ENCODE data around the gene HOXC13.

HOXC13 gene

GRCh38 chr12:53966385-53967133 lies 27.9 kb downstream of the HOXC13 start:
- Histone ChIP-seq H3K36me3 (ENCODE audit: control insufficient read depth, insufficient read depth, low read length) (no peaks in the 10 kb centered on the region), H3K9me3 (ENCODE audit: control insufficient read depth, low read length) (no peaks in the 10 kb centered on the region), H3K27ac (ENCODE audit: low read depth, low read length, severe bottlenecking) (no peak overlapping the region), H3K4me3 (ENCODE audit: extremely low read depth, insufficient read depth, low read length, poor library complexity, severe bottlenecking) (no peak overlapping the region), H3K4me1 (ENCODE audit: control insufficient read depth, insufficient read depth, low read length, poor library complexity, severe bottlenecking) (no peaks in the 10 kb centered on the region)
- 3 to 4% methylated on average over 30 to 31 of the region's 36 CpGs for WGBS, 2 experiments (ENCODE audit: insufficient coverage in 2 of 2)

GRCh38 chr12:53967421-53967925 lies 28.8 kb downstream of the HOXC13 start:
- Histone ChIP-seq H3K27ac (ENCODE audit: low read depth, low read length, severe bottlenecking) (no peak overlapping the region), H3K36me3 (ENCODE audit: control insufficient read depth, insufficient read depth, low read length) (no peaks in the 10 kb centered on the region), H3K9me3 (ENCODE audit: control insufficient read depth, low read length) (no peaks in the 10 kb centered on the region), H3K4me3 (ENCODE audit: extremely low read depth, insufficient read depth, low read length, poor library complexity, severe bottlenecking) (no peak overlapping the region), H3K4me1 (ENCODE audit: control insufficient read depth, insufficient read depth, low read length, poor library complexity, severe bottlenecking) (no peaks in the 10 kb centered on the region)
- 9 to 19% methylated on average over 4 of the region's 5 CpGs for WGBS, 2 experiments (ENCODE audit: insufficient coverage in 2 of 2)

DNA sequence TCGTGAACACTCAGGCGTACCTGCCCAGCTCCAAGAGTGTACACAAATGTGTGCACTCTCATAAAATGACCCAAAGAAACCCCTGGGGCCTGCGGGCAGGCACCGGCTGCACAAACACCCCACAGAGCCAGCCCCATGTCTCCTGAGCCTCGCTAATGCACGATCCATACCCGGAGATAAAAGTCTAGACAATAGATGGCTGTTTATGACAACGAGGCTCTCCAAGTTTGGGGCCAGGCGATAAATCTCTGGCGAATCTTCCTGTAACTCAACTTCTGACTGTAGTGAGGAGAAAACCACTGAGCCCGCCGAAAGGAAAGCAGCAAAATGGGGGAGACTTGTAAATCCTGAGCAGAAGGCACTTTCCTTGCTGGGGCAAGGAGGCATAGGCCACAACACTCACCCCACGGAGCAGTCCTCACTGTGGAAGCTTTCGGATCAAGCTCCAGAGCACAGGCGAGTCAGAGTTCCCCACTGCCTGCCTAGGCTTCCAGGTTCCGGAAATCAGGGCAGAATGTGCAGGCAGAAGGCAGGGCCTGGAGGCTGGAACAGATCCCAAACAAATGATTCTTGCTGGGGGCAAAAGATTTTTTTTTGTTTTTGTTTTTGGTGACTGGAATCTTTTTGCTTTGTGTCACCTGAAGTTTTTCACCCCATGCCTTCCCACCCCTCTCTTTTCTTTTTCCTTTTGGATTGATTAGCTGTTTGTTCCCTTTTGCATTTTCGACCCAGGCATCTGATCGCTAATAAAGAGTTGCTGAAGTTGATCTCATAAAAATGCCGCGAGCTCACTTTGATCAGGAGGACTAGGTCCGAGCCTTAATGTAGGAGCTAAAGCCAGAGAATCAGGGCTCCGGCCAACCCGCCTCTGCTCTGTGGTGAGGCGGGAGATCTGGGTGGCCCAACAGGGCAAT lies 29.8 kb downstream of the HOXC13 start:
- H3K4me3 ChIP-seq (ENCODE audit: extremely low read depth, insufficient read depth, low read length, poor library complexity, severe bottlenecking) = no peak overlapping the region
- 20 to 23% methylated on average over 19 to 21 of the region's 24 CpGs for WGBS, 2 experiments (ENCODE audit: insufficient coverage in 2 of 2)
- no peaks in the 10 kb centered on the region for H3K4me1 ChIP-seq (ENCODE audit: control insufficient read depth, insufficient read depth, low read length, poor library complexity, severe bottlenecking)
- H3K27ac ChIP-seq (ENCODE audit: low read depth, low read length, severe bottlenecking) = no peak overlapping the region
- no peaks in the 10 kb centered on the region for H3K36me3 ChIP-seq (ENCODE audit: control insufficient read depth, insufficient read depth, low read length)
- H3K9me3 ChIP-seq (ENCODE audit: control insufficient read depth, low read length) = no peaks in the 10 kb centered on the region

- Histone ChIP-seq H3K9me3 (ENCODE audit: control insufficient read depth, low read length) (no peaks in the 10 kb centered on the region), H3K36me3 (ENCODE audit: control insufficient read depth, insufficient read depth, low read length) (no peaks in the 10 kb centered on the region), H3K4me3 (ENCODE audit: extremely low read depth, insufficient read depth, low read length, poor library complexity, severe bottlenecking) (no peak overlapping the region), H3K4me1 (ENCODE audit: control insufficient read depth, insufficient read depth, low read length, poor library complexity, severe bottlenecking) (no peaks in the 10 kb centered on the region), H3K27ac (ENCODE audit: low read depth, low read length, severe bottlenecking) (no peak overlapping the region)
- 41 to 42% methylated on average over 10 of the region's 12 CpGs for WGBS, 2 experiments (ENCODE audit: insufficient coverage in 2 of 2)
Measured at GRCh38 chr12:53969588-53970259, 31.1 kb downstream of the HOXC13 start.

DNA sequence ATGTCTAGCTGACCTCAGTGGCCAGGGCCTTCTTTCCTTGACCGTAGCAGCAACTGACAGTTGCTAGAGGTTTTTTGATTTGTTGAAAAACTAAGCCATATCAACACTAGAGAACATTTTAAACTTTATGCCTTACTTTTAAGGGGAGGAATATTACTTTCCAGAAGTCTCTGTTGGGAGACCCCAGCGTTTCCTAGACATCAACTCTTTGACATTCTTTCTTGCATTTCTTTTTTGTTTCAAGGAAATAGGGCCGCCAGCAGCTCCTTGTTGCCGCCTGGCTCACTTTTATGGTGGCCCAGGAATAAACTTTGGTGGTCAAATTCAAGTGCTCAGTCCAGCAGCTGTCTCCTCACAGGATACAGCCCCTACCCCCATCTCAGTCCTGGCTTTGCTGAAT lies 31.8 kb downstream of the HOXC13 start:
- H3K36me3 ChIP-seq (ENCODE audit: control insufficient read depth, insufficient read depth, low read length) = no peaks in the 10 kb centered on the region
- H3K27ac ChIP-seq (ENCODE audit: low read depth, low read length, severe bottlenecking) = no peak overlapping the region
- no peak overlapping the region for H3K4me3 ChIP-seq (ENCODE audit: extremely low read depth, insufficient read depth, low read length, poor library complexity, severe bottlenecking)
- peaks cover 3% of the 10 kb centered on the region for H3K4me1 ChIP-seq (ENCODE audit: control insufficient read depth, insufficient read depth, low read length, poor library complexity, severe bottlenecking)
- H3K9me3 ChIP-seq (ENCODE audit: control insufficient read depth, low read length) = no peaks in the 10 kb centered on the region
- 9 to 10% methylated on average over 2 to 3 of the region's 4 CpGs for whole genome bisulfite sequencing, 2 experiments (ENCODE audit: insufficient coverage in 2 of 2)

DNA sequence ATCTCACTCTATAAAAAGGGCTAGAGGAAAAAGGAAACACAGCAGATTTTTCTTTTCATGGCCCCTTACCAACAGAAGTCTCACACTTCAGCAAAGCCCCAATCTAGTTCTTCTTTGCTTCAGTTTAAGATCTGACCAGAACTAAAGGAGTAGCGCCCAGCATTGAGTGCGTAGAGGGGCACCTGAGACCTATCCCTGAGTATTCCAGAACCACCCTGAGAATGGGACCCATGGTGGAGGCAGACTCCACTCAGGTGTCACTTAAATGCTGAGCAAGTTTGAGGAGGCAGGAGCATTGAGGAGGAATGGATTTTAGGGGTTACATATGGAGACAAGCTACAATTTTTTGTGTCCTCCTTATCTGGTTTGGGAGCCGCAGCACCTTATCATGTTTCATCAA lies 32.5 kb downstream of the HOXC13 start:
- Histone ChIP-seq H3K27ac (ENCODE audit: low read depth, low read length, severe bottlenecking) (no peak overlapping the region), H3K9me3 (ENCODE audit: control insufficient read depth, low read length) (no peaks in the 10 kb centered on the region), H3K36me3 (ENCODE audit: control insufficient read depth, insufficient read depth, low read length) (no peaks in the 10 kb centered on the region), H3K4me1 (ENCODE audit: control insufficient read depth, insufficient read depth, low read length, poor library complexity, severe bottlenecking) (peaks cover 3% of the 10 kb centered on the region), H3K4me3 (ENCODE audit: extremely low read depth, insufficient read depth, low read length, poor library complexity, severe bottlenecking) (no peak overlapping the region)
- 60 to 75% methylated on average over 1 to 2 of the region's 3 CpGs for WGBS, 2 experiments (ENCODE audit: insufficient coverage in 2 of 2)

DNA sequence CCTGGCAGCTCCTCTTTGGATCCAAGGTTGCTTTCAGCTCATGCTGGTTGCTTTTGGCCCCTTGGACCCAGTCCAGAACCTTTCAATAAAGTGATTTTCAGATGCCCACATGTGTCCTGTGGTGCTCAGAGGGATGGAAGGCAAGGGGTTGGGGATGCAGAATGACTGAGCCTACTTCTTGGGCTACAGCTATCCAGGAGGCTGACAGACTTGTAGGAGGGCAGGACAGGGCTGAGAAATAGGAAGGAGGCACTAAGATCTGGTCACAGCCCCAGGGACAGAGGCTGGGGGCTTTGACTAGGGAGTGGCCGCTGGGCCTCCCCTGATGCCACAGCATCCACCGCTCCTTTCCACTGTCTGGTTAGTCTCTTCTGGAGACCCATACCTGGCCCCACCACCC lies 33.1 kb downstream of the HOXC13 start:
- 40 to 50% methylated on average over 1 to 2 of the region's 2 CpGs for WGBS, 2 experiments (ENCODE audit: insufficient coverage in 2 of 2)
- Histone ChIP-seq H3K4me3 (ENCODE audit: extremely low read depth, insufficient read depth, low read length, poor library complexity, severe bottlenecking) (no peak overlapping the region), H3K27ac (ENCODE audit: low read depth, low read length, severe bottlenecking) (no peak overlapping the region), H3K4me1 (ENCODE audit: control insufficient read depth, insufficient read depth, low read length, poor library complexity, severe bottlenecking) (peaks cover 3% of the 10 kb centered on the region), H3K36me3 (ENCODE audit: control insufficient read depth, insufficient read depth, low read length) (no peaks in the 10 kb centered on the region), H3K9me3 (ENCODE audit: control insufficient read depth, low read length) (no peaks in the 10 kb centered on the region)

DNA sequence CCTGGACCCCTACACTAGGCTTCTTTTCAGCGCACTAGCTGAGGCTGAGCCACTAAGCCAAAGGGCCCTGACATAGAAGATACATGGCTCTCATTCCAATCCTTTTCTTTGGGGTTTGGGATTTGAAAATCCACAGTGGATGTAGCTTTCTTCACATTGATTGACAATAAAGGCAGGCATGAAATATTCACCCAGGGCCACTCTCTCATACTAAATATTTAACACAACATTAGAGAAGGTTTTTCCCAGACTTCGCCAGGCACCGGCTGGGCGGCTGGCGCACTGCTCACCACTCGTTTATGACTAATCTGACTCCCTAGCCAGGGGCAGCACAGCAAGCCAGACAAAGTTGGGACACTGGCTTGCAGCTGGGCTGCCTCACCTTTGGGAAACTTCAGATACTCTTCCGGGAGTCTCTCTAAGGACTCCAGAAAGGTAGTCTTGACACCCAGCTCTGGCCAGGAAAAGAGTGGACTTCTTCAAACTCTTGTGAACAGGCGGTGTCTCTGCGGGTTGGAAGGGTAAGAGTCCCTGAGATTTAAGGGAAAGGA lies 33.6 kb downstream of the HOXC13 start:
- peaks cover 3% of the 10 kb centered on the region for H3K4me1 ChIP-seq (ENCODE audit: control insufficient read depth, insufficient read depth, low read length, poor library complexity, severe bottlenecking)
- 46% methylated on average over 6 to 8 of the region's 9 CpGs for WGBS, 2 experiments (ENCODE audit: insufficient coverage in 2 of 2)
- no peaks in the 10 kb centered on the region for H3K36me3 ChIP-seq (ENCODE audit: control insufficient read depth, insufficient read depth, low read length)
- H3K27ac ChIP-seq (ENCODE audit: low read depth, low read length, severe bottlenecking) = no peak overlapping the region
- H3K4me3 ChIP-seq (ENCODE audit: extremely low read depth, insufficient read depth, low read length, poor library complexity, severe bottlenecking) = no peak overlapping the region
- H3K9me3 ChIP-seq (ENCODE audit: control insufficient read depth, low read length) = no peaks in the 10 kb centered on the region

DNA sequence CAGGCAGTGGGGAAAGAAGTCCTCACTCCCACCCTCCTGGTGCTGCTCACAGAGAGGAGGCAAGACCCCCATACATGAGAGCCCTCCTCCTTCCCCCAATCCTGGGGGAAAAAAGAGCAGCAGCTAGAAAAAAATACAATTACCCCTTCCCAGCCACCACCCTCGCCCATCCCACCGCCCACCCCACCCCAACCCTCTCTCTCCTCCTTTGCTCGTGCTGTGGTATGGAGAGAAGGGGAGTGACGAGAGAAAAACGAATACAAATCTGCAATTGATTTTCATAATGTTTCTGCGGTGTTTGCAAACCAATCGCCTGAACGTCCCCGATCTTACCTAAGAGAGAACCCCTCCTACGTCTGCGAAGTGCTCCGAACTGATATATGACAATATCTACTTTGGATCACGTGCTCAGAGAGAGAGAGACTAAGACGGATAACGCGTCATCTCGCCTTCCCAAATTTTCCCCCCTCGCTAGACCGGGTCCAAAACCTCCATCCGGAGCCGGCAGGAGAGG lies 34.1 kb downstream of the HOXC13 start, which contains the start of gene HOXC11:
HOXC11 (plus strand) TSS at position 405 of the 514 bp plus-strand sequence. CDS start 116 bp downstream, outside the sequence.
- H3K9me3 ChIP-seq (ENCODE audit: control insufficient read depth, low read length) = no peaks in the 10 kb centered on the region
- peaks cover 3% of the 10 kb centered on the region for H3K4me1 ChIP-seq (ENCODE audit: control insufficient read depth, insufficient read depth, low read length, poor library complexity, severe bottlenecking)
- no peaks in the 10 kb centered on the region for H3K36me3 ChIP-seq (ENCODE audit: control insufficient read depth, insufficient read depth, low read length)
- H3K27ac ChIP-seq (ENCODE audit: low read depth, low read length, severe bottlenecking) = no peak within 1 kb of the TSS
- H3K4me3 ChIP-seq (ENCODE audit: extremely low read depth, insufficient read depth, low read length, poor library complexity, severe bottlenecking) = no peak within 1 kb of the TSS
- 7 to 10% methylated on average over 8 to 16 of the region's 21 CpGs for WGBS, 2 experiments (ENCODE audit: insufficient coverage in 2 of 2)

Data from mesodermal cell (in vitro differentiated cells).